ENCODE measurements around the gene ARHGEF18. TPM values are rescaled to one million over a fixed set of nuclear protein-coding genes. Genes with fewer than 3 reads are reported as not detected.
"Not testable (repeated sequence)": the region's sequence is repeated elsewhere in the genome, so short reads cannot be mapped to it uniquely, and the experiment has no call there.

Gene ARHGEF18
- 11.5 TPM in 2 replicates for total RNA-seq (2014; rRNA removed; shearing (Covaris generic))
- polyA plus RNA-seq (2014; cell fraction: nucleus; rRNA removed) = 11.2 and 14.3 TPM in 2 replicates

- DNase-seq (ENCODE audit: extremely low read depth, low read depth) = no peak
Measured at GRCh38 chr19:7348587-7349230, at the start of gene ARHGEF18. Gene ARHGEF18 (plus strand): TSS chr19:7348937. CDS start chr19:7362891, 13,954 bp downstream.

DNA sequence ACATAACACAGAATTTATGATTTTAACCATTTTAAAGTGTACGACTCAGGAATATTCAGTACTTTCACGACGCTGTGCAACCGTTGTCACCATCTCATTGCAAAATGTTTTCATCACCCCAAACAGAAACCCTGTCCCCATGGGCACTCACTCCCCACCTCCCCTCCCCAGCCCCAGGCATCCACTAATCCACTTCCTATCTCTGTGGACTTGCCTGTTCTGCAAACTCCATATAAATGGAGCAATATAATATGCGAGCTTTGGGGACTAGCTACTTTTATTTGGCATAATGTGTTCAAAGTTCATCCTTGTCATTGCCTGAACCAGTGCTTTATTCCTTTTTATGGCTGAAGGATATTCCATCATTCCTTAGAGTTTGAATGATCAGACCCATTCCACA is 47.2 kb upstream of the ARHGEF18 start:
- no peak for DNase-seq (ENCODE audit: extremely low read depth, low read depth)

- DNase-seq (ENCODE audit: extremely low read depth, low read depth) = no peak
Measured at GRCh38 chr19:7303470-7303869, 45.3 kb upstream of the ARHGEF18 start.

GRCh38 chr19:7304200-7304599 is 44.5 kb upstream of the ARHGEF18 start:
- DNase-seq (ENCODE audit: extremely low read depth, low read depth) = no peak

DNA sequence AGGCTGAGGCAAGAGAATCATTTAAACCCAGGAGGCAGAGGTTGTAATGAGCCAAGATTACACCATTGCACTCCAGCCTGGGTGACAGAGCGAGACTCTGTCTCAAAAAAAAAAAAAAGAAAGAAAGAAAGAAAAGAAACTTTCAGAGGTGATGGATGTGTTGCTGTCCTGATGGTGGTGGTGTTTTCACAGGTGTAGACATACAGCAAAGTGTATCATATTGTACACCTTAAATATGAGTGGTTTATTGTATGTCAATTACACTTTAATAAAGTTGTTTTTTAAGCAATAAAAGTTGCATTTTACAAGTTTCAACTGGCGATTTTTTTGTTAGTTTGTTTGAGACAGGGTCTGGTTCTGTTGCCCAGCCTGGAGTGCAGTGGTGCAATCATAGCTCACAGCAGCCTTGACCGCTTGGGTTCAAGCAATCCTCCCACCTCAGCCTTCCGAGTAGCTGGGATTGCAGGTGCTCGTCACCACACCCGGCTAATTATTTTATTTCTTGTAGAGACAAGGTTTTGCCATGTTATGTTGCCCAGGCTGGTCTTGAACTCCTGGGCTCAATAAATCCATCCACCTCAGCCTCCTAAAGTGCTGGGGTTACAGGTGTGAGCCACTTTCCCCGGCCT is 41.0 kb upstream of the ARHGEF18 start:
- DNase-seq (ENCODE audit: extremely low read depth, low read depth) = no peak

DNA sequence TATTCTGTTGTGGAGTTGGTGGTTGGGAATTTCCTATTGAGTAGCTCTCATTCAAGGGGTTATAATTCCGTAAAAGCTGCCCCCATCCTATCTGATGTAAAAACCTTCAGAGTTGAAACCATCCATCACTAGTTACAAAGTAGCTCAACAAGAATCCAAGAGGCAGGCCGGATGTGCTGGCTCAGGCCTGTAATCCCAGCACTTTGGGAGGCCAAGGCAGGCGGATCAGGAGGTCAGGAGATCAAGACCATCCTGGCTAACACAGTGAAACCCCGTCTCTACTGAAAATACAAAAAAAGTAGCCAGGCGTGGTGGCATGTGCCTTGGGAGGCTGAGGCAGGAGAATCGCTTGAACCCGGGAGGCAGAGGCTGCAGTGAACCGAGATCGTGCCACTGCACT is 40.4 kb upstream of the ARHGEF18 start:
- not testable (repeated sequence) for DNase-seq (ENCODE audit: extremely low read depth, low read depth)

DNA sequence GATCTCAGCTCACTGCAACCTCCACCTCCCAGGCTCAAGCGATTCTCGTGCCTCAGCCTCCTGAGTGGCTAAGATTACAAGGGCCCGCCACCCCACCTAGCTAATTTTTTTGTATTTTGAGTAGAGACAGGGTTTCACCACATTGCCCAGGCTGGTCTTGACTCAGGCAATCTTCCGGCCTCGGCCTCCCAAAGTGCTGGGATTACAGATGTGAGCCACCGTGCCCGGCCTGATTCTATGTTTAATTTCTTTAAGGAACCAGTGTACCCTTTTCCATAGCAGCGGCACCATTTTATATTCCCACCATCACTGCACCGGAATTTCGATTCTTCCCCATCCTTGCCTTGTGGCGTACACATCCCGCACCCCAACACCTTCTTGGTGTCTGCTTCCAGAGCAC is 36.8 kb upstream of the ARHGEF18 start:
- DNase-seq (ENCODE audit: extremely low read depth, low read depth) = no peak

GRCh38 chr19:7312816-7313215 is 35.9 kb upstream of the ARHGEF18 start:
- DNase-seq (ENCODE audit: extremely low read depth, low read depth) = no peak

DNA sequence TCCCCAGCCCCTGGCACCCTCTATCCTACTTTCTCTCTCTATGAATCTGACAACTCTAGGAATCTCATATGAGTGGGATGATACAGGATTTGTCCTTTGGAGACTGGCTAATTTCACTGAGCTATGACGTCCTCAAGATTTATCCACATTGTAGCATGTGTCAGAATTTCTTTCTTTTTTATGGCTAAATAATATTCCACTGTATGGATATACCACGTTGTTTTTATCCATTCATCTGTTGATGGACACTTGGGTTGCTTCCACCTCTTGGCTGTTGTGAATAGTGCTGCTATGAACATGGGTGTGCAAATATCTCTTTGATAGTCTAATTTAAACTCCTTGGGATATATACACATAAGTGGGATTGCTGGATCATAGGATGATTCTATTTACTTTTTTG is 30.6 kb upstream of the ARHGEF18 start:
- DNase-seq (ENCODE audit: extremely low read depth, low read depth) = no peak

DNA sequence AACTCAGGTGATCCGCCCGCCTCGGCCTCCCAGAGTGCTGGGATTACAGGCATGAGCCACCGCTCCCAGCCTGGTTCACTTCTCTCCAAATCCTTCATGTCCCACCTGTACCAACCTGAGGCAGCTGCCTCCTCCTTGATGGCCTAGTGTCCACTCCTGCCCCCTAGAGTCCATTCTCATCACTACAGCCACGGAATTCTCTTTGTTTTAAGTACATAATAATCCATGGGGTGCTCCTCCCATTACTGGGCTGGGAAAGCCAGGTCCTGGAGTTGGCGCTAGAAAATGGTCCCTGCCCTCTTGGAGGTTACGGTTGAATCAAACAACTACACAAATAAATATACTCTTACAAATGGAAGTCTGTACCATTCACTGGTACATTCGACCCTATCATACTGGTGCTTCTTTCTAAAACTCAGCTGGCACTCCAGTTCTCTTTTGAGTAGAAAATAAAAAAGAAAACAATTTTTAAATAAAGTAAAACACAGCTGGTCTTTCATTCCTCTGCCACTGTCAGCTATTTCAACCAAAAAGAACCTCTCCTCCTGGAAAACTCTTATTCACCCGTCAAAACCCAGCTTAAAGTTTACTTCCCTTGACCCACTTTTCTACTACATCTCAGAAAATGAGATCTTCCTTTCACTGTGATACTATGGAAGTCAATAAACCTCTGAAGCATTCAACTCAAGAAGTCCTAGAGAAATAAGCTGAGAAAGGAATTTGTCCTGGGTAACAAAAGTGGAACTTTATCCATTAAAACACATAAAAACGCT is 22.4 kb upstream of the ARHGEF18 start:
- DNase-seq (ENCODE audit: extremely low read depth, low read depth) = no peak

DNA sequence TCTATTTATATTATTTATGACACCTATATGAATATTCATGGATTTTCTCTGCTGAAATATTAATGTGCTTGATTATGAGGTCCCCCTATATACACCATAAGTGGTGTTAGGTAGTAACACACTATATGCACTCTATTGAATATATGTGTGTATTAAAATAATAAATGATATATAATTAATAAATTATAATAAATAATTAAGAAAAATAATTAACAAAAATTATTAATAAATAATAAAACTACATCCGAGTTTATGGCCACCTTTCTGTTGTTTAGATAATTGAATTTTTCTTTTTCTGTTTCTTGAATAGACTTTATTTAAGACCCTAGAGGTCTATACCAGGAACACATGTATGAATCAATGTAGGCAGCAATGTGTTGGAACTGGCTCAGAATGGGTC is 20.9 kb upstream of the ARHGEF18 start:
- DNase-seq (ENCODE audit: extremely low read depth, low read depth) = no peak

GRCh38 chr19:7328647-7329046 is 20.1 kb upstream of the ARHGEF18 start:
- DNase-seq (ENCODE audit: extremely low read depth, low read depth) = no peak

DNA sequence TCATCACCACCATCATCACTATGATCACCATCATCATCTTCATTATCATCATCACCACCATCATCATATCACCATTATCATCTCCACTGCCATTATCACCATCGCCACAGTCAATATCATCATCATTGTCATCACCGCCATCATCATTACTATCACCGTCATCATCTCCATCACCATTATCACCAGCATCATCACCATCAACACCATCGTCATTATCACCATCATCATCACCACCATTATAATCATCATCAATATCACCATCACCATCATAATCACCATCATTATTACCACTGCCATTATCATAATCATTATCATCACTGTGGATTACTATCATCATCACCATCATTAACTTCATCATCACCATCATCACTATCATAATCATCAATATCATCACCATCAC is 17.3 kb upstream of the ARHGEF18 start:
- DNase-seq (ENCODE audit: extremely low read depth, low read depth) = no peak

GRCh38 chr19:7333198-7334118 is 15.3 kb upstream of the ARHGEF18 start:
- DNase-seq (ENCODE audit: extremely low read depth, low read depth) = no peak

DNA sequence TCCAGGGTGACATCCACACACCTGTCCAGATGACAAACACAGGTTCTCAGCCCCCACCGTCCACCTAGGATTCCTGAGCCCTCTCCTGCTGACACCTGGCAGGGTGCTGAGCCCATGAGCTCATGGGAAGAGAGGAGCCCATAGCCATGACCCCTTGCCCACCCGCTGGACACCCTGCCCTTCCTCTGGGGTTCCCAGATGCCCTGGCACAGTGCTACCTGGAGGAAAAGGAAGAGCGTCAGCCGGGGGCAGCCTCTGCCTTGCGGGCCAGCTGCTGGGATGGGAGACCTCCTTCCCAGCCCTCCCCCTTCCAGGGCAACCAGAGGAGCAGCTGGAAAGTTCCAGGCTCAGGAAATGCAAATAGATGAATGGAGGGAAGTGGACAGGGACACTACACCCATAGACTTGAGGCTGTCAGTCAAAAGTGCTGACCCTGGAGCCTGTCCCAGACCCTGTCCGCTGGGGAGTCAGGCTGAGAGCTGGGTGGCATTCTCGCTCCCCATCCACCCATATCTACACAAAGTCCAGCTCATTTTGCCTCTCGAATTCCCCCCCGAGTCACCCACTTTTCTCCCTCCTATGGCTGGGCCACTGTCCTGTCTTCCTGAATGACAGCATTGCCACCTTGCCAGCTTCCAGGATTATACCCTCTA is 12.3 kb upstream of the ARHGEF18 start:
- DNase-seq (ENCODE audit: extremely low read depth, low read depth) = no peak

DNA sequence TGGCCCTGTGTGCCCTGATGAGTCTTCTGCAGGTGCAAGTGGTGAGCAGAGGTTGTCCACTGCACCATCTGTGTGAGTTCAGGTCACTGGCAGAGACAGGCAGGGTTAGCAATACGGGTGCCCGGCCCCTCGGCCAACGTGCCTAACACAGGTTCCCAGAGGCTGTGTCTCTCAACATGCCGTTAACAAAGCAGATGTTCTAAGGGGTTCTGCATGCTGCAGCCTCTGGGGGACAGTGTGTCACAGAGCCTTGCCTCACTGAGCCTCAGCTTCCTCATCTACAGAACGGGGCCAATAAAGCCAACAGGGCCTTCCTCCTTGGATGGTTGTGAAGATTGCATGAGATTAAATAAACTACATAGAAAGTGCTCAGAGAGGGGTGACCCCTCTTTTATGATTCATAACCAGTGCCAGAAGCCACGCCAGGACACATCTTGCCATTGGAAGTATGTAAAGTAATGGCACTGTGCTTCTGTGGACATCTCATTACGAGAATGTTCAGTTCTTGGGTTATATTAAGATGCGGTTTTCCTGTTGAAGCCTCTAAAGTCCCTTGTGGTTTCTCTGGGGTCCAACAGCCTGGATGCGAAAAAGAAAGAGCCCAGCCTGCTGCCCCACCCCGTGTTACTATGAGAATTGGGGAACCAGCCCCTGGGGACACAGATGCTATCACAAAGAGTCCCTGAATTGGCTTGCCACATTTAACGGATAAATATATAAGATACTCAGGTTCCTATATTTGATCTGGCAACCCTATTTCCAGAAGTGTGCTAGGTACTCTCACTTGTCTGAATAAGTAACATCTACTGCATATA is 11.2 kb upstream of the ARHGEF18 start:
- no peak for DNase-seq (ENCODE audit: extremely low read depth, low read depth)

GRCh38 chr19:7340959-7341837 is 7.5 kb upstream of the ARHGEF18 start:
- peak; percentile 51 for DNase-seq (ENCODE audit: extremely low read depth, low read depth)

- DNase-seq (ENCODE audit: extremely low read depth, low read depth) = no peak
Measured at GRCh38 chr19:7342143-7342542, 6.6 kb upstream of the ARHGEF18 start.
